ENCODE measurements around the gene RAP1GAP2.

Gene RAP1GAP2

GRCh38 chr17:2983255-2983654 lies 187.0 kb downstream of the RAP1GAP2 start:
- H3K36me3 ChIP-seq (ENCODE audit: control insufficient read depth in 2 of 2, insufficient read depth in 1 of 2, low read length in 2 of 2): peaks cover 3 to 55% of the 10 kb centered on the region in 2 experiments; a peak in 2 of 3 replicates
- POLR2A ChIA-PET: no interaction called here
- H3K4me3 ChIP-seq (ENCODE audit: low read depth, low read length): no peak overlapping the region
- TF ChIP-seq ZNF18 (tag by site-specific recombination; IDR thresholded peaks at IDR 0.05) (no peak), ZNF404 (tag by site-specific recombination; IDR thresholded peaks at IDR 0.05) (no peak), ZNF138 (tag by site-specific recombination; IDR thresholded peaks at IDR 0.05; ENCODE audit: borderline replicate concordance) (no peak), ZNF560 (tag by site-specific recombination; IDR thresholded peaks at IDR 0.05; ENCODE audit: borderline replicate concordance) (no peak), BCL11A (tag by site-specific recombination; IDR thresholded peaks at IDR 0.05; ENCODE audit: low read depth) (no peak), ZNF146 (tag by site-specific recombination; IDR thresholded peaks at IDR 0.05) (no peak), ZNF132 (tag by site-specific recombination; IDR thresholded peaks at IDR 0.05; ENCODE audit: borderline replicate concordance) (no peak), HOXD13 (CRISPR knock-in tag; IDR thresholded peaks at IDR 0.05; ENCODE audit: borderline replicate concordance) (no peak), KLF9 (tag by site-specific recombination; IDR thresholded peaks at IDR 0.05; ENCODE audit: low read depth) (no peak), ZNF747 (tag by site-specific recombination; IDR thresholded peaks at IDR 0.05) (no peak), GLI2 (tag by site-specific recombination; IDR thresholded peaks at IDR 0.05; ENCODE audit: borderline replicate concordance, low read depth) (no peak), ZSCAN23 (tag by site-specific recombination; IDR thresholded peaks at IDR 0.05) (no peak), ZFHX2 (tag by site-specific recombination; conservative IDR thresholded peaks at IDR 0.05) (no peak), ZNF843 (tag by site-specific recombination; IDR thresholded peaks at IDR 0.05) (no peak), ZNF664 (tag by site-specific recombination; IDR thresholded peaks at IDR 0.05) (no peak), ZEB2 (tag by site-specific recombination; IDR thresholded peaks at IDR 0.05) (no peak), ZNF248 (tag by site-specific recombination; IDR thresholded peaks at IDR 0.05) (no peak), KLF1 (tag by site-specific recombination; IDR thresholded peaks at IDR 0.05) (no peak), GFI1B (tag by site-specific recombination; IDR thresholded peaks at IDR 0.05) (no peak)
- no peak overlapping the region for H3K27ac ChIP-seq (ENCODE audit: extremely low read depth, low read depth, low read length)
- no peaks in the 10 kb centered on the region for H3K9me3 ChIP-seq (ENCODE audit: control insufficient read depth, insufficient read depth, low read depth, low read length)
- no peaks in the 10 kb centered on the region for H3K4me1 ChIP-seq (ENCODE audit: control insufficient read depth, insufficient read depth, low read length)
- CTCF ChIA-PET: interaction anchor here (0.6 to 1.3 kb wide), 3 partner anchors 134 to 614 kb away, joined by 3 to 5 read pairs (median 3); no protein-coding TSS in a partner anchor

GRCh38 chr17:2985318-2985717 lies 189.1 kb downstream of the RAP1GAP2 start:
- no peaks in the 10 kb centered on the region for H3K9me3 ChIP-seq (ENCODE audit: control insufficient read depth, insufficient read depth, low read depth, low read length)
- H3K4me1 ChIP-seq (ENCODE audit: control insufficient read depth, insufficient read depth, low read length): no peaks in the 10 kb centered on the region
- CTCF ChIA-PET: no interaction called here
- POLR2A ChIA-PET: no interaction called here
- no peak overlapping the region for H3K27ac ChIP-seq (ENCODE audit: extremely low read depth, low read depth, low read length)
- TF ChIP-seq ZNF24 (tag by site-specific recombination; IDR thresholded peaks at IDR 0.05): no peak
- no peak for TF ChIP-seq ZNF223 (tag by site-specific recombination; IDR thresholded peaks at IDR 0.05)
- no peak for TF ChIP-seq ZNF473 (tag by site-specific recombination; IDR thresholded peaks at IDR 0.05)
- TF ChIP-seq ZNF830 (tag by site-specific recombination; IDR thresholded peaks at IDR 0.05; ENCODE audit: low read depth): no peak
- no peak for TF ChIP-seq ZNF280D (tag by site-specific recombination; IDR thresholded peaks at IDR 0.05)
- TF ChIP-seq ZNF248 (tag by site-specific recombination; IDR thresholded peaks at IDR 0.05): no peak
- no peak for TF ChIP-seq ZNF366 (tag by site-specific recombination; conservative IDR thresholded peaks at IDR 0.05)
- no peak for TF ChIP-seq KLF17 (tag by site-specific recombination; IDR thresholded peaks at IDR 0.05)
- no peak for TF ChIP-seq KLF9 (tag by site-specific recombination; IDR thresholded peaks at IDR 0.05; ENCODE audit: low read depth)
- no peak for TF ChIP-seq ZNF580 (tag by site-specific recombination; IDR thresholded peaks at IDR 0.05)
- TF ChIP-seq ZNF202 (tag by site-specific recombination; IDR thresholded peaks at IDR 0.05; ENCODE audit: borderline replicate concordance): no peak
- no peak for TF ChIP-seq ZNF747 (tag by site-specific recombination; IDR thresholded peaks at IDR 0.05)
- TF ChIP-seq ZNF404 (tag by site-specific recombination; IDR thresholded peaks at IDR 0.05): no peak
- TF ChIP-seq ZNF324 (tag by site-specific recombination; IDR thresholded peaks at IDR 0.05): no peak
- TF ChIP-seq ZNF658 (tag by site-specific recombination; IDR thresholded peaks at IDR 0.05): no peak
- TF ChIP-seq YY1 (tag by site-specific recombination; IDR thresholded peaks at IDR 0.05): no peak
- H3K4me3 ChIP-seq (ENCODE audit: low read depth, low read length): no peak overlapping the region
- H3K36me3 ChIP-seq (ENCODE audit: control insufficient read depth in 2 of 2, insufficient read depth in 1 of 2, low read length in 2 of 2): peaks cover 3 to 59% of the 10 kb centered on the region in 2 experiments; a peak in 2 of 3 replicates
